22Rv1 (cell line): ENCODE data around the gene PER1.

Experiments
- ZFX ChIP-seq: fragments of 450-650 bp; IDR thresholded peaks from 2 replicates; pipeline ENCODE4 v1.6.1; 2017; ENCODE audit warnings: antibody characterized with exemption, borderline replicate concordance
- TF ChIP-seq, protein P1 (sequence below): fragments of 450-650 bp; IDR thresholded peaks from 2 replicates; pipeline ENCODE4 v1.5.1; 2017; ENCODE audit warnings: mild to moderate bottlenecking

DNA sequence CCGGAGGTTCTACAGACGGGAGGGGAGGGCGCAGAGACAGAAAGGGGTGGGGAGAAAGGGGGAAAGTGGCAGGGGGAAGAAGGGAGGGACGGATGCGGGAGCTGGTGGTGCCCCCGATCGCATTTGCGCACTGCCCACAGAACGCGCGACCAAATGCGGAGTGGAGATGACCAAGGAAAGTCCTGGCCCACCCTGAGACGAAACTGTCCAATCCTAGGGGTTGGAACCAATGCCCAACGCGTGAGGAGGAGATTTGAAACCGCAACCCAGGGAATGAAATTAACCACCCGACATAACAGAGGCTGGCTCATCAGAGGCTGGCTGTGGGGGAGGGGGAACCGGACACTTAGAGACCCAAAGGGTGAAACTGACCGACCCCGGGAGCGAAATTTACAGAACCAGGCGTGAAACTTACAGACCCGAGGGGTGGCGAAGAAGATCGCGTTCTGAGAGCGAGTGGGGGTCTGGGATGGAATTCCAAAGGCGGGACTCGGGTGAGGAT is 29.7 kb downstream of the PER1 start:
- TF ChIP-seq, protein P1, sequence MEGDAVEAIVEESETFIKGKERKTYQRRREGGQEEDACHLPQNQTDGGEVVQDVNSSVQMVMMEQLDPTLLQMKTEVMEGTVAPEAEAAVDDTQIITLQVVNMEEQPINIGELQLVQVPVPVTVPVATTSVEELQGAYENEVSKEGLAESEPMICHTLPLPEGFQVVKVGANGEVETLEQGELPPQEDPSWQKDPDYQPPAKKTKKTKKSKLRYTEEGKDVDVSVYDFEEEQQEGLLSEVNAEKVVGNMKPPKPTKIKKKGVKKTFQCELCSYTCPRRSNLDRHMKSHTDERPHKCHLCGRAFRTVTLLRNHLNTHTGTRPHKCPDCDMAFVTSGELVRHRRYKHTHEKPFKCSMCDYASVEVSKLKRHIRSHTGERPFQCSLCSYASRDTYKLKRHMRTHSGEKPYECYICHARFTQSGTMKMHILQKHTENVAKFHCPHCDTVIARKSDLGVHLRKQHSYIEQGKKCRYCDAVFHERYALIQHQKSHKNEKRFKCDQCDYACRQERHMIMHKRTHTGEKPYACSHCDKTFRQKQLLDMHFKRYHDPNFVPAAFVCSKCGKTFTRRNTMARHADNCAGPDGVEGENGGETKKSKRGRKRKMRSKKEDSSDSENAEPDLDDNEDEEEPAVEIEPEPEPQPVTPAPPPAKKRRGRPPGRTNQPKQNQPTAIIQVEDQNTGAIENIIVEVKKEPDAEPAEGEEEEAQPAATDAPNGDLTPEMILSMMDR: no peak
- TF ChIP-seq ZFX: no peak
